Measurements from ENCODE around the gene NUDT21.

DNA sequence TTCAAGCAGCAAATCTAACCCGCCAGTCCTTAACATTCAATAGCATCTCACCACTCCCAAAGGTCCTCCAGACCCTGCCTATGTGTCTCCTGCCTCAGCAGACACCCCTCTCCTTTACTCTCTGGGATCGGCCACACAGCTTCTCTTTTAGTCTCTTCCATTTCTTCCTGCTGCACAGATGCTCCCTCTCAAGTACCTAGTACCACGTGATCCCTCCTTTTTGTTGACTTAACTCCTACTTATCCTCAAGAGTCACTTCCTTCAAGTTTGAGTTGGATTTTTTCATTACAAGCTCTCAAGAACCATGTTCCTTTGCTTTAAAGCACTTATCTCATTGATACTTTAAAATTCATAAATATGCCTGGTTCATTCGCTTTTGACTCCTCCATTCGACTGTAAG lies 50.7 kb downstream of the NUDT21 start:
- TF ChIP-seq CTCF (IDR thresholded peaks at IDR 0.05) (no peak), POLR2A (IDR thresholded peaks at IDR 0.05) (no peak)
